ENCODE data around the gene MED13L.

The MED13L gene

GRCh38 chr12:116276652-116277466 lies 634 bp downstream of the MED13L start:
- peak; percentile 50 to 52 for DNase-seq

GRCh38 chr12:116274551-116275375 lies 2.7 kb downstream of the MED13L start:
- DNase-seq = no peak

GRCh38 chr12:116273813-116274550 lies 3.5 kb downstream of the MED13L start:
- no peak for DNase-seq

- DNase-seq = no peak
Observed at GRCh38 chr12:116267948-116268347, 9.5 kb downstream of the MED13L start.

- peak in 1 of 2 donors; percentile 35 for DNase-seq
Observed at GRCh38 chr12:116266631-116267349, 10.7 kb downstream of the MED13L start.

- DNase-seq = no peak
Observed at GRCh38 chr12:116266168-116266601, 11.3 kb downstream of the MED13L start.

GRCh38 chr12:116265351-116266147 lies 11.9 kb downstream of the MED13L start:
- DNase-seq = peak; percentile 49 to 54

- no peak for DNase-seq
Observed at GRCh38 chr12:116264525-116265070, 12.9 kb downstream of the MED13L start.

GRCh38 chr12:116263844-116264243 lies 13.6 kb downstream of the MED13L start:
- DNase-seq = no peak

- no peak for DNase-seq
Observed at GRCh38 chr12:116263431-116263830, 14.1 kb downstream of the MED13L start.

GRCh38 chr12:116262741-116263140 lies 14.8 kb downstream of the MED13L start:
- DNase-seq = no peak

GRCh38 chr12:116261525-116262100 lies 15.9 kb downstream of the MED13L start:
- no peak for DNase-seq

GRCh38 chr12:116259800-116260577 lies 17.5 kb downstream of the MED13L start:
- DNase-seq = no peak

GRCh38 chr12:116257826-116258225 lies 19.7 kb downstream of the MED13L start:
- no peak for DNase-seq

GRCh38 chr12:116257215-116257614 lies 20.3 kb downstream of the MED13L start:
- no peak for DNase-seq

- no peak for DNase-seq
Observed at GRCh38 chr12:116249938-116250337, 27.6 kb downstream of the MED13L start.

- DNase-seq = no peak
Observed at GRCh38 chr12:116248930-116249329, 28.6 kb downstream of the MED13L start.

- DNase-seq = no peak
Observed at GRCh38 chr12:116248433-116248832, 29.1 kb downstream of the MED13L start.

- DNase-seq = no peak
Observed at GRCh38 chr12:116247377-116247776, 30.1 kb downstream of the MED13L start.

Measured in inflammatory macrophage treated with lipopolysaccharide for 1 hour (primary cell).